ENCODE results near the gene NCK2. TPM values are rescaled to one million over a fixed set of nuclear protein-coding genes. Genes with fewer than 3 reads are reported as not detected.

Gene NCK2
- total RNA-seq, 4 donors from 2014 or later: 46.0 to 62.6 (median 55.3) TPM

DNA sequence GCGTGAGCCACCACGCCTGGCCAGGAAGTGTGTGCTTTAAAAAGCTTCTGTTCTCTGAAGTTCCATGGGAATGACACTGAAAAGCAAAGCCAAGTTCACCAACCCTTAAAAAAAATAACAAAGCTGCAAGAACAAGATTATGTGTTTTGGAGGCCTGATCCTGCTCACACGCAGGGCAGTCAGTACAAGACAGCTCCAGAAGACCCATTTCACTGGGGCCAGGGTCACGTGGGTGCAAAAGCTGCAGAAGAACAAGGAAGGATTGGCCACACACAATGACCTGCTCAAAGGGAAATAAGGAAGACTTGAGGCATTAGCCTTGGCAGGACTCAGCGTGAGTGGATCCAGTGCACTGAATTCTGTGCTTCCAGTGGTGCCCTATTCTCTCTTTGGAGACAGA, 187.9 kb downstream of the NCK2 start:
- intact Hi-C loops (cut with DNase I): no loop called here
- Histone ChIP-seq H3K4me1 (peaks cover 11 to 31% of the 10 kb centered on the region in 2 donors), H3K9me3 (no peaks in the 10 kb centered on the region), H3K27ac (no peak overlapping the region), H3K4me3 (replicated peaks in 1 of 3) (no peak overlapping the region), H3K36me3 (no peaks in the 10 kb centered on the region), H3K27me3 (no peaks in the 10 kb centered on the region)
- TF ChIP-seq POLR2A (IDR thresholded peaks at IDR 0.05): no peak
- TF ChIP-seq, protein P1, sequence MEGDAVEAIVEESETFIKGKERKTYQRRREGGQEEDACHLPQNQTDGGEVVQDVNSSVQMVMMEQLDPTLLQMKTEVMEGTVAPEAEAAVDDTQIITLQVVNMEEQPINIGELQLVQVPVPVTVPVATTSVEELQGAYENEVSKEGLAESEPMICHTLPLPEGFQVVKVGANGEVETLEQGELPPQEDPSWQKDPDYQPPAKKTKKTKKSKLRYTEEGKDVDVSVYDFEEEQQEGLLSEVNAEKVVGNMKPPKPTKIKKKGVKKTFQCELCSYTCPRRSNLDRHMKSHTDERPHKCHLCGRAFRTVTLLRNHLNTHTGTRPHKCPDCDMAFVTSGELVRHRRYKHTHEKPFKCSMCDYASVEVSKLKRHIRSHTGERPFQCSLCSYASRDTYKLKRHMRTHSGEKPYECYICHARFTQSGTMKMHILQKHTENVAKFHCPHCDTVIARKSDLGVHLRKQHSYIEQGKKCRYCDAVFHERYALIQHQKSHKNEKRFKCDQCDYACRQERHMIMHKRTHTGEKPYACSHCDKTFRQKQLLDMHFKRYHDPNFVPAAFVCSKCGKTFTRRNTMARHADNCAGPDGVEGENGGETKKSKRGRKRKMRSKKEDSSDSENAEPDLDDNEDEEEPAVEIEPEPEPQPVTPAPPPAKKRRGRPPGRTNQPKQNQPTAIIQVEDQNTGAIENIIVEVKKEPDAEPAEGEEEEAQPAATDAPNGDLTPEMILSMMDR (IDR thresholded peaks at IDR 0.05): no peak
- 77% methylated on average over 5 of the region's 5 CpGs for WGBS, 2 donors
- no peak for DNase-seq

DNA sequence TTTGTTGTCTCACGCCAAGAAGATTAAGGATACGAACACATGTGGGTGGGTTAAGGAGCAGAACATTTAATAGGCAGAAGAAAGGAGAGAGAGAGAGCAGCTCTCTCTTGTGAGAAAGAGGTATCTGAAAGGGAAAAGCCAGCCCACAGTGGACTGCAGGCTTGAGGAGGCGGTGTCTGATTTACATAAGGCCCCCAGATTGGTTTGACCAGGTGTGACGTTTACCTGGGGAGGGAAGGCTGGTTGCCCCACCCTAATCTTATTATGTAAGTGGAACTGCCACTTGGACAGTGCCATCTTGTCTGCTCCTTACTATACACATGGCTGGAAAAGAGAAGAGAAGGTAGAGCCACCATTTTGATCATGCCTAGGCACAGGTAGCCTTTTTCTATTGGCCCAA, 189.2 kb downstream of the NCK2 start:
- peak overlapping the region in 1 of 3 donors; percentile 44 for H3K27ac ChIP-seq
- DNase-seq: no peak
- no peaks in the 10 kb centered on the region for H3K36me3 ChIP-seq
- H3K9me3 ChIP-seq: no peaks in the 10 kb centered on the region
- no peak for TF ChIP-seq POLR2A (IDR thresholded peaks at IDR 0.05)
- TF ChIP-seq, protein P1 (IDR thresholded peaks at IDR 0.05): no peak
- no peak overlapping the region for H3K4me3 ChIP-seq (replicated peaks in 1 of 3)
- no peaks in the 10 kb centered on the region for H3K27me3 ChIP-seq
- H3K4me1 ChIP-seq: peaks cover 11 to 34% of the 10 kb centered on the region in 2 donors
- WGBS, 2 donors: 96 to 98% methylated on average over 4 of the region's 4 CpGs
- intact Hi-C loops (cut with DNase I): no loop called here

DNA sequence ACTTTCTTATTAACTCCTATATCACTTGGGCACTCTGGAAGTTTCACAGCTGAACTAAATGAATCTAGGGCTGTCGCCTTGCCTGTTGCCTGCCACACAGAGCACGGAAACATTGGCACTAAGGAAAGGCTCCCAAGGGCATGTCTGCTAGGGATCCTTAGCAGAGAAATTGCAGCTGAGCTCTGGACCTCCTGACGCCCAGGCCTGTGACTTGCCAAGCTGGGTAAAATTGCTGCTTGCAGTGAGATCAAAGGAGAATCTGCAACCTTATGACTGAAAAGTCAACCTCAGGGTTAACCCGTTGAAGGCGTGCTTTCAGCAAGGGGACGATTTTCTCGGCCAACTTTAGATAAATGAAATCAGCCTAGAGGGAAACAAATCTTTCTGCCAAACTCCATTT, 189.8 kb downstream of the NCK2 start:
- H3K9me3 ChIP-seq: no peaks in the 10 kb centered on the region
- WGBS, 2 donors: 25 to 29% methylated on average over 7 of the region's 7 CpGs
- intact Hi-C loops (cut with DNase I): no loop called here
- H3K36me3 ChIP-seq: no peaks in the 10 kb centered on the region
- no peak overlapping the region for H3K4me3 ChIP-seq (replicated peaks in 1 of 3)
- peak; percentile 17 to 21 for DNase-seq
- TF ChIP-seq, protein P1 (IDR thresholded peaks at IDR 0.05): no peak
- TF ChIP-seq POLR2A (IDR thresholded peaks at IDR 0.05): no peak
- peak overlapping the region in 2 of 3 donors; percentile 44 to 54 for H3K27ac ChIP-seq
- no peaks in the 10 kb centered on the region for H3K27me3 ChIP-seq
- H3K4me1 ChIP-seq: peaks cover 11 to 34% of the 10 kb centered on the region in 2 donors

DNA sequence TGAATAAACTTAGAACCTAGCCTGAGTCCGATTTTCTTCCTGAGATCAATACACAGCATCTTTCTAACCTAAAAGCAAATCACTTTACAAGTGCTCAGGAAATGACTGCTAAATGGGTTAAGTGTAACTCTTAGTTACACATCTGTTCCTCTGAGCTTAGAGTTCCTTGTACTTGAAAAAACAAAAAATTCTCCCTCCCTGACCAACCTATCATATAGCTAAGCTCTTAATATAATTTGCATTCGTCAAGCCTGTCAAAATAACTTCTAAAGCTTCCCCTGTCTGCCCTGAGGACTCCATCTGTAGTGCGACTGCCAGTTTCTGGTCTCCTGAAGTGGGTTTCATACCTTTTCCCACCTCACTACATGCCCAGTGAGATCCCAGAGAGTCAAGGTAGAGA, 190.4 kb downstream of the NCK2 start:
- intact Hi-C loops (cut with DNase I): no loop called here
- no peaks in the 10 kb centered on the region for H3K27me3 ChIP-seq
- peak in 1 of 2 donors; percentile 7 for DNase-seq
- peaks cover 11 to 34% of the 10 kb centered on the region in 2 donors for H3K4me1 ChIP-seq
- H3K27ac ChIP-seq: peak overlapping the region in 2 of 3 donors; percentile 42 to 54
- no peak overlapping the region for H3K4me3 ChIP-seq (replicated peaks in 1 of 3)
- no peaks in the 10 kb centered on the region for H3K36me3 ChIP-seq
- 21 to 26% methylated on average over 3 of the region's 3 CpGs for WGBS, 2 donors
- TF ChIP-seq POLR2A (IDR thresholded peaks at IDR 0.05): no peak
- TF ChIP-seq, protein P1 (IDR thresholded peaks at IDR 0.05): no peak
- no peaks in the 10 kb centered on the region for H3K9me3 ChIP-seq

DNA sequence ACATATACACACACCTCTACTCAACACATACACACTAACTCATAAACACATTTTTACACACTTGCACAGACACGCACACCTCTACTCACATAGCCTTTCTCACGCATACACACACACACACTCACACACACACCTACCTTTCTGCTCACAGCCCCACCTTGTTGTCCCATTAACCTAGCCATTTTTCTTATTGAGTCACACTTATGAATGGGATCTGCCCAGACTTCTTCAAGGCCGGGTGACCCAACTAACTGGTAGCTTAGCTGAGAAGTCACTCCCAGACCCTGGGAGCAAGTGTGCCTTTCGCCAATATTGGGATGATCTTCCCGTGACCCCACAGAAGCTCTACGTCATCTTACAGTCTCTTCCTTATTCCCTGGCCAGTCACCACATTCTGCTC, 192.2 kb downstream of the NCK2 start:
- 87 to 92% methylated on average over 6 of the region's 6 CpGs for WGBS, 2 donors
- TF ChIP-seq, protein P1 (IDR thresholded peaks at IDR 0.05): no peak
- TF ChIP-seq POLR2A (IDR thresholded peaks at IDR 0.05): no peak
- H3K36me3 ChIP-seq: no peaks in the 10 kb centered on the region
- peak overlapping the region in 2 of 3 donors; percentile 46 to 69 for H3K27ac ChIP-seq
- peak in 1 of 2 donors; percentile 20 for DNase-seq
- no peaks in the 10 kb centered on the region for H3K9me3 ChIP-seq
- H3K27me3 ChIP-seq: no peaks in the 10 kb centered on the region
- intact Hi-C loops (cut with DNase I): no loop called here
- peaks cover 11 to 34% of the 10 kb centered on the region in 2 donors for H3K4me1 ChIP-seq
- H3K4me3 ChIP-seq (replicated peaks in 1 of 3): no peak overlapping the region

All from thyroid gland (tissue), 4 donors.